GM18907 (cell line): ENCODE data around the gene ALCAM.

Experiments used
- ATAC-seq: cut with Tn5 transposase; IDR thresholded peaks from one replicate; pipeline ENCODE4 v1.9.1; 2021; ENCODE audit warnings: mild to moderate bottlenecking, moderate library complexity; ENCODE audit not compliant: unreplicated experiment

Gene ALCAM

GRCh38 chr3:105423397-105423796 lies 56.7 kb downstream of the ALCAM start:
- no peak for ATAC-seq

GRCh38 chr3:105424412-105425152 lies 57.9 kb downstream of the ALCAM start:
- ATAC-seq, result no peak

- no peak for ATAC-seq
Measured at GRCh38 chr3:105425153-105425502, 58.4 kb downstream of the ALCAM start.

GRCh38 chr3:105427332-105427731 lies 60.6 kb downstream of the ALCAM start:
- no peak for ATAC-seq

GRCh38 chr3:105429034-105429762 lies 62.5 kb downstream of the ALCAM start:
- ATAC-seq, result no peak

GRCh38 chr3:105430455-105430854 lies 63.7 kb downstream of the ALCAM start:
- ATAC-seq, result no peak

- no peak for ATAC-seq
Measured at GRCh38 chr3:105431200-105431599, 64.5 kb downstream of the ALCAM start.

GRCh38 chr3:105435277-105435676 lies 68.6 kb downstream of the ALCAM start:
- no peak for ATAC-seq

- no peak for ATAC-seq
Measured at GRCh38 chr3:105436687-105437086, 70.0 kb downstream of the ALCAM start.

- ATAC-seq, result no peak
Measured at GRCh38 chr3:105440113-105440512, 73.4 kb downstream of the ALCAM start.

- ATAC-seq, result no peak
Measured at GRCh38 chr3:105444725-105445124, 78.0 kb downstream of the ALCAM start.

GRCh38 chr3:105448338-105448982 lies 81.8 kb downstream of the ALCAM start:
- ATAC-seq, result no peak

GRCh38 chr3:105449414-105449813 lies 82.7 kb downstream of the ALCAM start:
- no peak for ATAC-seq

GRCh38 chr3:105456017-105456416 lies 89.3 kb downstream of the ALCAM start:
- ATAC-seq, result no peak

GRCh38 chr3:105458518-105459215 lies 92.0 kb downstream of the ALCAM start:
- no peak for ATAC-seq

GRCh38 chr3:105459566-105460290 lies 93.0 kb downstream of the ALCAM start:
- ATAC-seq, result peak; percentile 57

GRCh38 chr3:105463620-105464019 lies 96.9 kb downstream of the ALCAM start:
- no peak for ATAC-seq

GRCh38 chr3:105465251-105465853 lies 98.6 kb downstream of the ALCAM start:
- ATAC-seq, result no peak

- no peak for ATAC-seq
Measured at GRCh38 chr3:105466072-105466471, 99.4 kb downstream of the ALCAM start.
